PFSK-1 (cell line): Measurements from ENCODE around the gene THSD4.

Source experiments
- POLR2AphosphoS5 ChIP-seq: IDR thresholded peaks from 2 replicates; pipeline ENCODE4 v1.6.1; 2012; ENCODE audit warnings: low read depth, mild to moderate bottlenecking, control low read depth, low read length, moderate library complexity
- TAF1 ChIP-seq: IDR thresholded peaks from 2 replicates; pipeline ENCODE4 v1.6.1; 2012; ENCODE audit warnings: low read length, control low read depth, borderline replicate concordance; ENCODE audit not compliant: insufficient read depth

GRCh38 chr15:71239592-71240364 lies 124.5 kb downstream of the THSD4 start:
- no peak for TF ChIP-seq TAF1
- TF ChIP-seq POLR2AphosphoS5: no peak
